GM23248 (cell line): ENCODE data around the gene HOXB4.

Source experiments
- EZH2 ChIP-seq: fragments of 200-600 bp; sonication (generic); IDR thresholded peaks from 2 replicates; pipeline ENCODE4 v1.6.1; 2018; ENCODE audit warnings: antibody characterized with exemption, mild to moderate bottlenecking; ENCODE audit not compliant: insufficient read depth, poor library complexity, severe bottlenecking
- EZH2phosphoT487 ChIP-seq: fragments of 200-600 bp; sonication (generic); IDR thresholded peaks from 2 replicates; pipeline ENCODE4 v1.6.1; 2018; ENCODE audit warnings: antibody characterized with exemption, moderate library complexity, mild to moderate bottlenecking, low read depth; ENCODE audit not compliant: insufficient read depth

- no peak for TF ChIP-seq EZH2phosphoT487
- TF ChIP-seq EZH2: no peak
Observed at GRCh38 chr17:48552466-48553189, 25.5 kb downstream of the HOXB4 start.
